ENCODE results near the gene RAP1A. TPM values are rescaled to one million over a fixed set of nuclear protein-coding genes. Genes with fewer than 3 reads are reported as not detected.

RAP1A gene
- total RNA-seq, 1 experiment from 2014 or later, result 55.2 TPM

DNA sequence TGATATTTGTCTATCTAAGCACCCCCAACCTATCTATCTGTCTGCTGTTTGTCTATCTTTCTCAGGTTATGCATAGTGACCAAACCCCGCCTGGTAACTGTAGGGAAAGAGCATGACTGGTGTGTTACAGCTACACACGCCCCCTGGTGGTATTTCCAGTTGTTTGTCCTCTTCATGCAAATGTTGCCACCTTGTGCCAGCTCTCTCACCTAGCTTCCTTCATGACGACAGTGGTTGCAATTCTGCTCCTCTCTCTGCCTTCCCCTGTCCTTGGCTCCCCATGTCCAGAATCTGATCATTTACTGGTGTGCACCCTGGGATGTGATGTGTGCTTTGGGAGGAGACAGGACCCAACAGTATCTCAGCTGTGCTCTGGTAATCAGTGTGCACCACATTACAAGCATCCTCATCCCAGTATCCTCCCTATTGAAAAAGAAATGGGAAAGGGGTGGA lies 127.7 kb downstream of the RAP1A start:
- Histone ChIP-seq H3K4me2 (no peak overlapping the region), H3K27me3 (ENCODE audit: insufficient read depth, low read depth) (peaks cover 27% of the 10 kb centered on the region; the same call in 1 of the 2 replicates), H2AFZ (no peak overlapping the region), H3K27ac (no peak overlapping the region), H3K36me3 (ENCODE audit: low read depth) (no peaks in the 10 kb centered on the region), H3K4me3 (no peak overlapping the region), H3F3A (ENCODE audit: insufficient read depth, low read depth) (no peaks in the 10 kb centered on the region), H3K4me1 (replicated peaks; ENCODE audit: insufficient read depth) (no peaks in the 10 kb centered on the region), H3K9me2 (ENCODE audit: insufficient read depth) (no peaks in the 10 kb centered on the region), H3K9me3 (ENCODE audit: insufficient read depth, low read depth) (no peaks in the 10 kb centered on the region), H4K20me1 (ENCODE audit: insufficient read depth) (no peaks in the 10 kb centered on the region), H3K79me2 (ENCODE audit: low read depth) (no peaks in the 10 kb centered on the region)
- ChIA-PET CTCF (interaction anchor here (0.6 to 1.2 kb wide), 4 partner anchors 32 to 1539 kb away, joined by 3 to 11 read pairs (median 5); no protein-coding TSS in a partner anchor), POLR2A (ENCODE audit: unreplicated experiment) (interaction anchor here (0.7 kb wide), 1 partner anchor 10 kb away, joined by 3 read pairs; no protein-coding TSS in a partner anchor)
- no peak for TF ChIP-seq EZH2 (IDR thresholded peaks at IDR 0.05; ENCODE audit: low read depth)
- TF ChIP-seq, protein P1, sequence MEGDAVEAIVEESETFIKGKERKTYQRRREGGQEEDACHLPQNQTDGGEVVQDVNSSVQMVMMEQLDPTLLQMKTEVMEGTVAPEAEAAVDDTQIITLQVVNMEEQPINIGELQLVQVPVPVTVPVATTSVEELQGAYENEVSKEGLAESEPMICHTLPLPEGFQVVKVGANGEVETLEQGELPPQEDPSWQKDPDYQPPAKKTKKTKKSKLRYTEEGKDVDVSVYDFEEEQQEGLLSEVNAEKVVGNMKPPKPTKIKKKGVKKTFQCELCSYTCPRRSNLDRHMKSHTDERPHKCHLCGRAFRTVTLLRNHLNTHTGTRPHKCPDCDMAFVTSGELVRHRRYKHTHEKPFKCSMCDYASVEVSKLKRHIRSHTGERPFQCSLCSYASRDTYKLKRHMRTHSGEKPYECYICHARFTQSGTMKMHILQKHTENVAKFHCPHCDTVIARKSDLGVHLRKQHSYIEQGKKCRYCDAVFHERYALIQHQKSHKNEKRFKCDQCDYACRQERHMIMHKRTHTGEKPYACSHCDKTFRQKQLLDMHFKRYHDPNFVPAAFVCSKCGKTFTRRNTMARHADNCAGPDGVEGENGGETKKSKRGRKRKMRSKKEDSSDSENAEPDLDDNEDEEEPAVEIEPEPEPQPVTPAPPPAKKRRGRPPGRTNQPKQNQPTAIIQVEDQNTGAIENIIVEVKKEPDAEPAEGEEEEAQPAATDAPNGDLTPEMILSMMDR (conservative IDR thresholded peaks at IDR 0.05), result peak; percentile 85
- DNase-seq, result peak; percentile 44 to 75
- BruUV-seq (replicated peaks), result no TSS peak
- intact Hi-C loops (cut with micrococcal nuclease; ENCODE audit: unreplicated experiment), result loop anchor here (1.0 kb wide), 1 partner anchor 32 kb away; no protein-coding TSS in a partner anchor

DNA sequence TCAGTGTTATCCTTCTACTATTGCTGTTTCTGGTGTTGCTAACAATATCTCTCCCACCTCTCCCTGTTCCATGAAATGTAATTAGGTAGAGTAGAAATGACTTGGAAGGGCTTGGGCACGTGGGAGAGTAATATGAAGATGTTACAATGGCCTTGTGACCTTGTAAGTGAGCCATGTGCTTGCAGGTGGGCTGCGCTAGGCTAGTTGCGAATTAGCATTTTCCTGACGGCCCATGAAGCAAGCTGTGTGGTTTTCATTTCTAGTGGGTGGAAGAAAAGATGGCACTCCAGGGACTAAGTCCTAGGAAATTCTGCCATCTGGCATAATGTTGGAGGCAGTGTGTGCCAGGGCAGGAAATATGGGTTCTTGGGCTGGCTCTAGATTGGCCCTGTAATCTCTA lies 128.4 kb downstream of the RAP1A start:
- Histone ChIP-seq H3F3A (ENCODE audit: insufficient read depth, low read depth) (no peaks in the 10 kb centered on the region), H3K9me3 (ENCODE audit: insufficient read depth, low read depth) (no peaks in the 10 kb centered on the region), H3K4me3 (no peak overlapping the region), H2AFZ (no peak overlapping the region), H3K79me2 (ENCODE audit: low read depth) (no peaks in the 10 kb centered on the region), H3K4me2 (no peak overlapping the region), H3K4me1 (replicated peaks; ENCODE audit: insufficient read depth) (no peaks in the 10 kb centered on the region), H3K27ac (no peak overlapping the region), H3K9me2 (ENCODE audit: insufficient read depth) (no peaks in the 10 kb centered on the region), H3K27me3 (ENCODE audit: insufficient read depth, low read depth) (peaks cover 22% of the 10 kb centered on the region; the same call in 1 of the 2 replicates), H4K20me1 (ENCODE audit: insufficient read depth) (no peaks in the 10 kb centered on the region), H3K36me3 (ENCODE audit: low read depth) (no peaks in the 10 kb centered on the region)
- TF ChIP-seq, protein P1 (conservative IDR thresholded peaks at IDR 0.05), result no peak
- no peak for TF ChIP-seq EZH2 (IDR thresholded peaks at IDR 0.05; ENCODE audit: low read depth)
- CTCF ChIA-PET, result interaction anchor here (0.6 to 1.2 kb wide), 4 partner anchors 33 to 841 kb away, joined by 3 to 11 read pairs (median 4); no protein-coding TSS in a partner anchor
- BruUV-seq (replicated peaks), result no TSS peak
- intact Hi-C loops (cut with micrococcal nuclease; ENCODE audit: unreplicated experiment), result loop anchor here (1.0 kb wide), 1 partner anchor 33 kb away; no protein-coding TSS in a partner anchor
- DNase-seq, result no peak
- POLR2A ChIA-PET (ENCODE audit: unreplicated experiment), result interaction anchor here (0.7 kb wide), 1 partner anchor 11 kb away, joined by 3 read pairs; no protein-coding TSS in a partner anchor

DNA sequence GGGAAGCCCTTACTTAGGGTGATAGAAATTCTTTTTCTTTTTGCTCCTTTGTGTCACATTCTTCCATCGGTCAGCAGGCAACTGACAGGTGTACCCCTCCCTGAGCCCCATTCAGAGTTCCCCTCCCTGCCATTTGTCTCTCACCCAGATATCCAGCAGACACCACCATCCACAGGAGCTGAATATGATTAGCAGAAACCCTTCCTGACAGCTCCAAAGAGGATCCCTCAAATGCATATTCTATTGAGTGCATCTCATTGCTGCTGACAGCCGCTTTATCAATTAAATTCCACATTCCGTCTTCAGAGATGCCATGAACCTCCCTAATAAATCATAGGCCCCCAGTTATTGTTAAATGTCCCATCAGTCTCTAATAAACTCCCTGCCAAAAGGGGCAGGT lies 130.0 kb downstream of the RAP1A start:
- Histone ChIP-seq H3K4me3 (no peak overlapping the region), H3K4me2 (no peak overlapping the region), H2AFZ (no peak overlapping the region), H3K79me2 (ENCODE audit: low read depth) (0 out of 2 replicates have a peak, but pooled peaks cover 5% of the 10 kb centered on the region), H3K9me3 (ENCODE audit: insufficient read depth, low read depth) (no peaks in the 10 kb centered on the region), H3K36me3 (ENCODE audit: low read depth) (no peaks in the 10 kb centered on the region), H3F3A (ENCODE audit: insufficient read depth, low read depth) (peaks cover 3% of the 10 kb centered on the region; the same call in 1 of the 2 replicates), H3K27ac (no peak overlapping the region), H4K20me1 (ENCODE audit: insufficient read depth) (no peaks in the 10 kb centered on the region), H3K27me3 (ENCODE audit: insufficient read depth, low read depth) (peaks cover 9% of the 10 kb centered on the region; the same call in 1 of the 2 replicates), H3K9me2 (ENCODE audit: insufficient read depth) (no peaks in the 10 kb centered on the region), H3K4me1 (replicated peaks; ENCODE audit: insufficient read depth) (peaks cover 5% of the 10 kb centered on the region)
- ChIA-PET CTCF (no interaction called here), POLR2A (ENCODE audit: unreplicated experiment) (no interaction called here)
- TF ChIP-seq EZH2 (IDR thresholded peaks at IDR 0.05; ENCODE audit: low read depth), result no peak
- TF ChIP-seq, protein P1 (conservative IDR thresholded peaks at IDR 0.05), result no peak
- intact Hi-C loops (cut with micrococcal nuclease; ENCODE audit: unreplicated experiment), result no loop called here
- no TSS peak for BruUV-seq (replicated peaks)
- DNase-seq, result no peak

All from PC-9 (cell line).